ENCODE data around the gene CCDC60.

The CCDC60 gene

GRCh38 chr12:119476951-119477350, 142.4 kb downstream of the CCDC60 start:
- TF ChIP-seq ZNF8 (CRISPR knock-in tag; IDR thresholded peaks at IDR 0.05) (no peak), ZNF565 (CRISPR knock-in tag; conservative IDR thresholded peaks at IDR 0.05; ENCODE audit: low read depth) (peak; percentile 94)
- no peak for ATAC-seq

GRCh38 chr12:119479121-119479561, 144.6 kb downstream of the CCDC60 start:
- no peak for TF ChIP-seq ZNF70 (CRISPR knock-in tag; IDR thresholded peaks at IDR 0.05)
- no peak for TF ChIP-seq ARNTL (CRISPR knock-in tag; IDR thresholded peaks at IDR 0.05; ENCODE audit: borderline replicate concordance, low read depth)
- TF ChIP-seq ZNF8 (CRISPR knock-in tag; IDR thresholded peaks at IDR 0.05) = no peak
- no peak for TF ChIP-seq SNAI2 (CRISPR knock-in tag; IDR thresholded peaks at IDR 0.05)
- TF ChIP-seq TOX (CRISPR knock-in tag; IDR thresholded peaks at IDR 0.05; ENCODE audit: borderline replicate concordance) = no peak
- TF ChIP-seq CREB5 (CRISPR knock-in tag; IDR thresholded peaks at IDR 0.05; ENCODE audit: low read depth) = no peak
- TF ChIP-seq RARB (CRISPR knock-in tag; IDR thresholded peaks at IDR 0.05) = no peak
- TF ChIP-seq ZFP30 (CRISPR knock-in tag; IDR thresholded peaks at IDR 0.05) = no peak
- no peak for TF ChIP-seq TCF4 (CRISPR knock-in tag; IDR thresholded peaks at IDR 0.05; ENCODE audit: borderline replicate concordance)
- TF ChIP-seq CSDC2 (CRISPR knock-in tag; IDR thresholded peaks at IDR 0.05) = no peak
- no peak for TF ChIP-seq PATZ1 (CRISPR knock-in tag; IDR thresholded peaks at IDR 0.05; ENCODE audit: borderline replicate concordance)
- no peak for TF ChIP-seq CSRNP3 (CRISPR knock-in tag; IDR thresholded peaks at IDR 0.05)
- no peak for TF ChIP-seq TSHZ2 (CRISPR knock-in tag; IDR thresholded peaks at IDR 0.05)
- TF ChIP-seq OSR1 (CRISPR knock-in tag; IDR thresholded peaks at IDR 0.05) = no peak
- TF ChIP-seq ISL1 (CRISPR knock-in tag; IDR thresholded peaks at IDR 0.05) = no peak
- TF ChIP-seq PPARA (CRISPR knock-in tag; IDR thresholded peaks at IDR 0.05; ENCODE audit: borderline replicate concordance) = no peak
- TF ChIP-seq ZFP3 (CRISPR knock-in tag; IDR thresholded peaks at IDR 0.05) = no peak
- TF ChIP-seq POU6F1 (CRISPR knock-in tag; IDR thresholded peaks at IDR 0.05; ENCODE audit: borderline replicate concordance, low read depth) = no peak
- no peak for ATAC-seq

- ATAC-seq = no peak
- TF ChIP-seq PPARA (CRISPR knock-in tag; IDR thresholded peaks at IDR 0.05; ENCODE audit: borderline replicate concordance) (no peak), RARB (CRISPR knock-in tag; IDR thresholded peaks at IDR 0.05) (no peak), CREB5 (CRISPR knock-in tag; IDR thresholded peaks at IDR 0.05; ENCODE audit: low read depth) (no peak), CSDC2 (CRISPR knock-in tag; IDR thresholded peaks at IDR 0.05) (no peak), TCF4 (CRISPR knock-in tag; IDR thresholded peaks at IDR 0.05; ENCODE audit: borderline replicate concordance) (no peak), OSR1 (CRISPR knock-in tag; IDR thresholded peaks at IDR 0.05) (no peak), PATZ1 (CRISPR knock-in tag; IDR thresholded peaks at IDR 0.05; ENCODE audit: borderline replicate concordance) (no peak), TSHZ2 (CRISPR knock-in tag; IDR thresholded peaks at IDR 0.05) (no peak), ESRRG (CRISPR knock-in tag; IDR thresholded peaks at IDR 0.05) (no peak), ZFP30 (CRISPR knock-in tag; IDR thresholded peaks at IDR 0.05) (no peak), ZNF70 (CRISPR knock-in tag; IDR thresholded peaks at IDR 0.05) (no peak), SNAI2 (CRISPR knock-in tag; IDR thresholded peaks at IDR 0.05) (no peak)
Measured at GRCh38 chr12:119480551-119480950, 146.0 kb downstream of the CCDC60 start.

Measured in SK-N-SH treated with all-trans-retinoic acid at 6 μM for 48 hours (cell line).